Bronchial epithelial cell (primary cell): ENCODE results near the gene FAM168A. TPM values are rescaled to one million over a fixed set of nuclear protein-coding genes. Genes with fewer than 3 reads are reported as not detected.
A peak's percentile ranks its signal among the peaks of the same experiment; 100 is the strongest.

ENCODE experiments used
- DNase-seq: peaks from one replicate; pipeline ENCODE4 v3.0.0-alpha.2; 2010; ENCODE audit warnings: low read depth
- FAIRE-seq: peaks from 2 replicates; lab custom pipeline; 2011; peaks lifted over from hg19 to GRCh38; lab: Jason Lieb, UNC
- H3K27me3 ChIP-seq: 2 replicates; pipeline ENCODE4 v1.5.1; 2011; ENCODE audit warnings: low read length; ENCODE audit not compliant: control insufficient read depth, insufficient read depth
- H3K36me3 ChIP-seq: 2 replicates; pipeline ENCODE4 v1.5.1; 2011; ENCODE audit warnings: low read length; ENCODE audit not compliant: control insufficient read depth, insufficient read depth
- H3K4me3 ChIP-seq: 2 replicates; pipeline ENCODE4 v1.5.1; 2011; ENCODE audit warnings: mild to moderate bottlenecking, low read depth, low read length, control low read depth
- total RNA-seq: library from RNA; depleted of rRNA; stranded (reverse); fragments of >200 nt; gene quantifications from 2 replicates; pipeline ENCODE4 v1.2.1, GENCODE V29; 2014
- TF ChIP-seq, protein P1 (sequence below): IDR thresholded peaks from 2 replicates; pipeline ENCODE4 v1.5.1; 2011; ENCODE audit warnings: mild to moderate bottlenecking, moderate library complexity, low read length, control low read depth, inconsistent platforms; ENCODE audit not compliant: insufficient read depth, severe bottlenecking

FAM168A gene
- total RNA-seq, 1 donor from 2014 or later, result 4.7 TPM

DNA sequence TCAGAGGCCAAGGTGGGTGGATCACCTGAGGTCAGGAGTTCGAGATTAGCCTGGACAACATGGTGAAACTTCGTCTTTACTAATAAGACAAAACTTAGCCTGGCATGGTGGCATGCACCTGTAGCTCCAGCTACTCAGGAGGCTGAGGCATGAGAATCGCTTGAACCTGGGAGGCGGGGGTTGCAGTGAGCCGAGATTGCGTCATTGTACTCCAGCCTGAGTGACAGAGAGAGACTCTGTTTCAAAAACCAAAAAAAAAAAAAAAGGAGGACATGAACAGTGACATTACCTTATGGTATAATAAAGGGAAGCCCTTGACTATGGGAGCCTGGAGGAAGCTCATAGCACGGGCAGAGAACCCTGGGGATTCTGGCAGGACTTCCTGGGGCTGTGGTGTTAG is 32.0 kb upstream of the FAM168A start:
- Histone ChIP-seq H3K36me3 (no peaks in the 10 kb centered on the region), H3K27me3 (peaks cover 2% of the 10 kb centered on the region), H3K4me3 (no peak overlapping the region)
- TF ChIP-seq, protein P1, sequence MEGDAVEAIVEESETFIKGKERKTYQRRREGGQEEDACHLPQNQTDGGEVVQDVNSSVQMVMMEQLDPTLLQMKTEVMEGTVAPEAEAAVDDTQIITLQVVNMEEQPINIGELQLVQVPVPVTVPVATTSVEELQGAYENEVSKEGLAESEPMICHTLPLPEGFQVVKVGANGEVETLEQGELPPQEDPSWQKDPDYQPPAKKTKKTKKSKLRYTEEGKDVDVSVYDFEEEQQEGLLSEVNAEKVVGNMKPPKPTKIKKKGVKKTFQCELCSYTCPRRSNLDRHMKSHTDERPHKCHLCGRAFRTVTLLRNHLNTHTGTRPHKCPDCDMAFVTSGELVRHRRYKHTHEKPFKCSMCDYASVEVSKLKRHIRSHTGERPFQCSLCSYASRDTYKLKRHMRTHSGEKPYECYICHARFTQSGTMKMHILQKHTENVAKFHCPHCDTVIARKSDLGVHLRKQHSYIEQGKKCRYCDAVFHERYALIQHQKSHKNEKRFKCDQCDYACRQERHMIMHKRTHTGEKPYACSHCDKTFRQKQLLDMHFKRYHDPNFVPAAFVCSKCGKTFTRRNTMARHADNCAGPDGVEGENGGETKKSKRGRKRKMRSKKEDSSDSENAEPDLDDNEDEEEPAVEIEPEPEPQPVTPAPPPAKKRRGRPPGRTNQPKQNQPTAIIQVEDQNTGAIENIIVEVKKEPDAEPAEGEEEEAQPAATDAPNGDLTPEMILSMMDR, result no peak
- DNase-seq (no peak), FAIRE-seq (no peak)

GRCh38 chr11:73625696-73626318 is 27.9 kb upstream of the FAM168A start:
- DNase-seq, result peak; percentile 69
- peaks cover 2% of the 10 kb centered on the region for H3K27me3 ChIP-seq
- no peak overlapping the region for H3K4me3 ChIP-seq
- H3K36me3 ChIP-seq, result no peaks in the 10 kb centered on the region
- TF ChIP-seq, protein P1, result peak; percentile 78
- no peak for FAIRE-seq

DNA sequence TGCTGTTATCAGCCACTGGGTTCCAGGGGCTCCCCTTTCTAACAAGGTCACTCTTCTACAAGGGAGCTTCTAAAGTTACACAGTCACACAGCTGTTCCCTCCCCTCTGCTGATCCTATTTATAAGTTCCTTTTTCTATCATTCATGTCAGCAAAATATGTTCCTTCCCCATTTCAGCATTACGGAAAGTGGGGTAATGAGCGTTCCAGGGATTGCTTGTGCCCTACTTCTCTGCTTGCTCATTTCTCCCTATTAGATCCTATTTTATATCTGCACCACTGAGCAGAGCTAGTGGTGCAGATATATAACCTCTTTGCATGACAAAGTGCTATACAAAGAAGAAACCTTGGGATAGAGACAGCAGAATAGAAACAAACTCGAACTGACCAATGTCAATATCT is 25.8 kb upstream of the FAM168A start:
- FAIRE-seq, result no peak
- no peaks in the 10 kb centered on the region for H3K36me3 ChIP-seq
- no peak overlapping the region for H3K4me3 ChIP-seq
- peaks cover 2% of the 10 kb centered on the region for H3K27me3 ChIP-seq
- TF ChIP-seq, protein P1, result no peak
- no peak for DNase-seq

GRCh38 chr11:73622926-73623593 is 25.1 kb upstream of the FAM168A start:
- FAIRE-seq, result no peak
- no peaks in the 10 kb centered on the region for H3K36me3 ChIP-seq
- H3K4me3 ChIP-seq, result no peak overlapping the region
- DNase-seq, result no peak
- TF ChIP-seq, protein P1, result no peak
- H3K27me3 ChIP-seq, result peaks cover 2% of the 10 kb centered on the region

GRCh38 chr11:73614591-73614990 is 16.7 kb upstream of the FAM168A start:
- H3K27me3 ChIP-seq, result no peaks in the 10 kb centered on the region
- DNase-seq, result peak; percentile 57
- TF ChIP-seq, protein P1, result no peak
- H3K36me3 ChIP-seq, result no peaks in the 10 kb centered on the region
- no peak for FAIRE-seq
- H3K4me3 ChIP-seq, result no peak overlapping the region
